OCI-LY7 (cell line): ENCODE measurements around the gene COMMD1. TPM values are rescaled to one million over a fixed set of nuclear protein-coding genes. Genes with fewer than 3 reads are reported as not detected.

ENCODE experiments used
- Bru-seq: library from RNA; stranded (reverse); fragments of 400-500 nt; gene quantifications from one replicate; lab custom pipeline; 2021; lab: Mats Ljungman, UMichigan
- BruChase-seq, 2 experiments: library from RNA; stranded (reverse); fragments of 400-500 nt; gene quantifications; one replicate each; lab custom pipeline; 2021; lab: Mats Ljungman, UMichigan
- BruUV-seq: library from RNA; stranded (reverse); fragments of 400-500 nt; replicated peaks from 2 replicates; lab custom pipeline; 2021; lab: Mats Ljungman, UMichigan
- CTCF ChIA-PET: fragments of 300-600 bp; sonication (Branson Sonifier 250); formaldehyde crosslinking; loops from one replicate; lab custom pipeline; 2022; ENCODE audit warnings: antibody characterized with exemption; ENCODE audit not compliant: unreplicated experiment; lab: Charles Lee
- POLR2A ChIA-PET: fragments of 300-600 bp; sonication (Branson Sonifier 250); formaldehyde crosslinking; loops from one replicate; lab custom pipeline; 2022; ENCODE audit warnings: antibody characterized with exemption; lab: Charles Lee
- DNase-seq: peaks from one replicate; pipeline ENCODE4 v3.0.0-alpha.2; 2015; ENCODE audit warnings: low spot score
- H2AFZ ChIP-seq: fragments of 200-600 bp; sonication (generic), shearing (Covaris generic); 2 replicates; pipeline ENCODE4 v1.6.1; 2014; ENCODE audit warnings: mild to moderate bottlenecking, antibody characterized with exemption, low read length, moderate library complexity
- H3K27ac ChIP-seq: fragments of 200-600 bp; sonication (generic); 2 replicates; pipeline ENCODE4 v1.5.1; 2014; ENCODE audit warnings: mixed run types, low read depth, mild to moderate bottlenecking, moderate library complexity, low read length, inconsistent platforms; ENCODE audit not compliant: poor library complexity, severe bottlenecking
- H3K36me3 ChIP-seq: fragments of 200-600 bp; sonication (generic); 2 replicates; pipeline ENCODE4 v1.6.1; 2014; ENCODE audit warnings: mild to moderate bottlenecking, antibody characterized with exemption, low read length, moderate library complexity, mixed read lengths; ENCODE audit not compliant: insufficient read depth
- H3K4me1 ChIP-seq: fragments of 200-600 bp; sonication (generic); 2 replicates; pipeline ENCODE4 v1.5.1; 2014; ENCODE audit warnings: mild to moderate bottlenecking, low read length; ENCODE audit not compliant: insufficient read depth, poor library complexity, severe bottlenecking
- H3K4me2 ChIP-seq: fragments of 200-600 bp; sonication (generic); 2 replicates; pipeline ENCODE4 v1.6.1; 2014; ENCODE audit warnings: mild to moderate bottlenecking, low read length
- H3K4me3 ChIP-seq: fragments of 200-600 bp; sonication (generic); 2 replicates; pipeline ENCODE4 v1.5.1; 2014; ENCODE audit warnings: mild to moderate bottlenecking, low read depth, low read length; ENCODE audit not compliant: poor library complexity, severe bottlenecking
- H3K79me2 ChIP-seq: fragments of 200-600 bp; sonication (generic); 2 replicates; pipeline ENCODE4 v1.6.1; 2016; ENCODE audit warnings: low read depth, mild to moderate bottlenecking, low read length, moderate library complexity, mixed read lengths; ENCODE audit not compliant: insufficient read depth
- H3K9me2 ChIP-seq: fragments of 200-600 bp; sonication (generic); 2 replicates; pipeline ENCODE4 v1.6.1; 2016; ENCODE audit warnings: mild to moderate bottlenecking, low read length, mixed read lengths; ENCODE audit not compliant: insufficient read depth
- H3K9me3 ChIP-seq: fragments of 200-600 bp; sonication (generic); 2 replicates; pipeline ENCODE4 v1.6.1; 2014; ENCODE audit warnings: mild to moderate bottlenecking, mixed run types, low read length, mixed read lengths
- H4K20me1 ChIP-seq: fragments of 200-600 bp; sonication (generic); 2 replicates; pipeline ENCODE4 v1.6.1; 2014; ENCODE audit warnings: mild to moderate bottlenecking, antibody characterized with exemption, low read length, moderate library complexity, mixed read lengths; ENCODE audit not compliant: insufficient read depth
- EZH2phosphoT487 ChIP-seq: fragments of 200-600 bp; sonication (generic); IDR thresholded peaks from 2 replicates; pipeline ENCODE4 v1.6.1; 2018; ENCODE audit warnings: low read depth, borderline replicate concordance, mild to moderate bottlenecking, mixed run types, antibody characterized with exemption, low read length, moderate library complexity, mixed read lengths
- intact Hi-C: fragments of 100-400 bp; cut with micrococcal nuclease; formaldehyde crosslinking; loops from one replicate; pipeline ENCODE4 v1.10.0; 2022; ENCODE audit not compliant: unreplicated experiment
- long read RNA-seq: library from polyadenylated mRNA; stranded (forward); transcript quantifications from one replicate; pipeline ENCODE4 v2.0.0, GENCODE V29; 2022
- total RNA-seq, 2 experiments: library from RNA; depleted of rRNA in 1 of 2; stranded (reverse); fragments of >200 nt in 1 of 2; shearing (Covaris generic) in 1 of 2; gene quantifications; 2 replicates each; pipeline ENCODE4 v1.2.3, GENCODE V29; 2014 to 2022
- TF ChIP-seq, protein P1 (sequence below): fragments of 200-600 bp; sonication (generic); conservative IDR thresholded peaks from 2 replicates; pipeline ENCODE4 v1.5.1; 2014; ENCODE audit warnings: mild to moderate bottlenecking, antibody characterized with exemption, low read length, moderate library complexity, mixed read lengths

COMMD1 gene
- total RNA-seq (2014; rRNA removed; shearing (Covaris generic)) (22.1 and 22.6 TPM in 2 replicates), total RNA-seq (2022) (17.7 and 22.0 TPM in 2 replicates), Bru-seq, nascent RNA (percentile 58 among the genes with signal in this experiment), BruChase-seq, experiment 1, labeled RNA remaining after a 6-hour chase (percentile 54 among the genes with signal in this experiment), BruChase-seq, experiment 2, labeled RNA remaining after a 2-hour chase (percentile 50 among the genes with signal in this experiment)
- long read RNA-seq, transcript COMMD1-201 (3 exons, 911 nt) = major isoform, 10 of 17 reads
- long read RNA-seq, partial matches to known transcripts = 1 of 17 reads
- long read RNA-seq, other reads (novel, unspliced or antisense) = 5 of 17 reads

DNA sequence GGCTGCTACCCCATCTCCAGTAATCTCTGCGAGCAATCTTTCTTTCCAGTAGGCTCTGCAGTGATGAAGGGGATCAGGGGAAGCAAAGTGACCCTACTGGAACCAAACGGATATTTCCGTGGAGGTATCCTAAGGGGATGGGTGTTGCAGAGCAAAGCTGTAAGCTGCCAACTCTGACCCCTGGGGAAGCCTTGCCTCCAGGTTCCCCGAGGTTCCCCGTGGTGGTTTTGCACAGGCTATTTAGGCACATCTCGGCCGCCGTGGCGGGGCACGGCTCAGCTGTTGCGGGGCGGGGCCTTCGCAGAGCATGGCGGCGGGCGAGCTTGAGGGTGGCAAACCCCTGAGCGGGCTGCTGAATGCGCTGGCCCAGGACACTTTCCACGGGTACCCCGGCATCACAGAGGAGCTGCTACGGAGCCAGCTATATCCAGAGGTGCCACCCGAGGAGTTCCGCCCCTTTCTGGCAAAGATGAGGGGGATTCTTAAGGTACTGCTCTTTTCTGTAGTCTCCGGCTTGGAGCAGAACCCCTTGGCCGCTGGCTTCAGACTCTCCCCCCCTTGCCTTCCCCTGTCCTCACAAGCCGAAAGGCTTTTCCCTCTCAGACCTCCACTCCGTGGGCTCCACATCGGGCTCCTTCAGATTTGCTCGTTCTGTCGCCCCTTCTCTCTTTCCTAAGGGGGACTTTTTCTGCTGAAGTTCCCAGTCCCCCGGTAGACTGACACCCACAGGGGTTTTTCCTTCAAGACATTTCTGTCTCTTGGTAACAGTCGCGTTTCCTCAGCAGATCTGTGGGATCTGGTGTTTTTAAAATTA lies at the start of gene COMMD1:
COMMD1 (plus strand) TSS at position 303 of the 814 bp plus-strand sequence; CDS start at position 308, 5 bp downstream.
- no peak within 1 kb of the TSS for H3K27ac ChIP-seq
- no peaks in the 10 kb centered on the region for H3K36me3 ChIP-seq
- peak within 1 kb of the TSS; percentile 89 for H3K4me2 ChIP-seq
- peak; percentile 82 for DNase-seq
- H2AFZ ChIP-seq = peak within 1 kb of the TSS; percentile 98
- H3K9me3 ChIP-seq = no peaks in the 10 kb centered on the region
- H3K9me2 ChIP-seq = no peaks in the 10 kb centered on the region
- no peak for TF ChIP-seq EZH2phosphoT487
- TF ChIP-seq, protein P1, sequence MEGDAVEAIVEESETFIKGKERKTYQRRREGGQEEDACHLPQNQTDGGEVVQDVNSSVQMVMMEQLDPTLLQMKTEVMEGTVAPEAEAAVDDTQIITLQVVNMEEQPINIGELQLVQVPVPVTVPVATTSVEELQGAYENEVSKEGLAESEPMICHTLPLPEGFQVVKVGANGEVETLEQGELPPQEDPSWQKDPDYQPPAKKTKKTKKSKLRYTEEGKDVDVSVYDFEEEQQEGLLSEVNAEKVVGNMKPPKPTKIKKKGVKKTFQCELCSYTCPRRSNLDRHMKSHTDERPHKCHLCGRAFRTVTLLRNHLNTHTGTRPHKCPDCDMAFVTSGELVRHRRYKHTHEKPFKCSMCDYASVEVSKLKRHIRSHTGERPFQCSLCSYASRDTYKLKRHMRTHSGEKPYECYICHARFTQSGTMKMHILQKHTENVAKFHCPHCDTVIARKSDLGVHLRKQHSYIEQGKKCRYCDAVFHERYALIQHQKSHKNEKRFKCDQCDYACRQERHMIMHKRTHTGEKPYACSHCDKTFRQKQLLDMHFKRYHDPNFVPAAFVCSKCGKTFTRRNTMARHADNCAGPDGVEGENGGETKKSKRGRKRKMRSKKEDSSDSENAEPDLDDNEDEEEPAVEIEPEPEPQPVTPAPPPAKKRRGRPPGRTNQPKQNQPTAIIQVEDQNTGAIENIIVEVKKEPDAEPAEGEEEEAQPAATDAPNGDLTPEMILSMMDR = 0 out of 2 replicates have a peak, but pooled peaks have one; percentile 16
- H4K20me1 ChIP-seq = no peaks in the 10 kb centered on the region
- POLR2A ChIA-PET = interaction anchor here (0.6 to 0.9 kb wide), 3 partner anchors 60 to 1448 kb away, joined by 3 to 4 read pairs (median 3); no protein-coding TSS in a partner anchor
- H3K4me3 ChIP-seq = peak within 1 kb of the TSS; percentile 87
- TSS peak; percentile 71 for BruUV-seq
- H3K4me1 ChIP-seq = peaks cover 12% of the 10 kb centered on the region
- intact Hi-C loops = no loop called here
- peaks cover 9% of the 10 kb centered on the region; the same call in 1 of the 2 replicates for H3K79me2 ChIP-seq
- CTCF ChIA-PET = interaction anchor here (0.6 kb wide), 1 partner anchor 8 kb away, joined by 3 read pairs; no protein-coding TSS in a partner anchor

GRCh38 chr2:61857224-61857623 lies 48.2 kb upstream of the COMMD1 start:
- H3K9me3 ChIP-seq = no peaks in the 10 kb centered on the region
- H3K4me1 ChIP-seq = peaks cover 20% of the 10 kb centered on the region
- H3K27ac ChIP-seq = no peak overlapping the region
- CTCF ChIA-PET = no interaction called here
- no peaks in the 10 kb centered on the region for H3K9me2 ChIP-seq
- intact Hi-C loops = no loop called here
- H2AFZ ChIP-seq = no peak overlapping the region
- no peak overlapping the region for H3K4me2 ChIP-seq
- POLR2A ChIA-PET = no interaction called here
- peak; percentile 11 for DNase-seq
- H3K36me3 ChIP-seq = no peaks in the 10 kb centered on the region
- TF ChIP-seq EZH2phosphoT487 = no peak
- TF ChIP-seq, protein P1 = no peak
- H3K79me2 ChIP-seq = no peaks in the 10 kb centered on the region
- no peak overlapping the region for H3K4me3 ChIP-seq
- BruUV-seq = no TSS peak
- H4K20me1 ChIP-seq = no peaks in the 10 kb centered on the region
